Gastrocnemius medialis (tissue), 4 donors: Measurements from ENCODE around the gene TJAP1.

Experiments
- POLR2A ChIP-seq, 2 donors: fragments of 450-650 bp; IDR thresholded peaks; one replicate each; pipeline ENCODE4 v1.6.1; 2017; ENCODE audit warnings: antibody characterized with exemption in 2 of 2, mild to moderate bottlenecking in 2 of 2, moderate library complexity in 2 of 2
- TF ChIP-seq, protein P1 (sequence below), 5 experiments: fragments of 450-650 bp in 3 of 5; fragments of 200-600 bp in 2 of 5; sonication (generic) in 2 of 5; IDR thresholded peaks in 4 of 5; conservative IDR thresholded peaks in 1 of 5; 1 replicate in 4 of 5; 2 replicates in 1 of 5; pipeline ENCODE4 v1.5.1; 2016 to 2019; ENCODE audit warnings: antibody characterized with exemption in 5 of 5, mild to moderate bottlenecking in 3 of 5, moderate library complexity in 3 of 5

DNA sequence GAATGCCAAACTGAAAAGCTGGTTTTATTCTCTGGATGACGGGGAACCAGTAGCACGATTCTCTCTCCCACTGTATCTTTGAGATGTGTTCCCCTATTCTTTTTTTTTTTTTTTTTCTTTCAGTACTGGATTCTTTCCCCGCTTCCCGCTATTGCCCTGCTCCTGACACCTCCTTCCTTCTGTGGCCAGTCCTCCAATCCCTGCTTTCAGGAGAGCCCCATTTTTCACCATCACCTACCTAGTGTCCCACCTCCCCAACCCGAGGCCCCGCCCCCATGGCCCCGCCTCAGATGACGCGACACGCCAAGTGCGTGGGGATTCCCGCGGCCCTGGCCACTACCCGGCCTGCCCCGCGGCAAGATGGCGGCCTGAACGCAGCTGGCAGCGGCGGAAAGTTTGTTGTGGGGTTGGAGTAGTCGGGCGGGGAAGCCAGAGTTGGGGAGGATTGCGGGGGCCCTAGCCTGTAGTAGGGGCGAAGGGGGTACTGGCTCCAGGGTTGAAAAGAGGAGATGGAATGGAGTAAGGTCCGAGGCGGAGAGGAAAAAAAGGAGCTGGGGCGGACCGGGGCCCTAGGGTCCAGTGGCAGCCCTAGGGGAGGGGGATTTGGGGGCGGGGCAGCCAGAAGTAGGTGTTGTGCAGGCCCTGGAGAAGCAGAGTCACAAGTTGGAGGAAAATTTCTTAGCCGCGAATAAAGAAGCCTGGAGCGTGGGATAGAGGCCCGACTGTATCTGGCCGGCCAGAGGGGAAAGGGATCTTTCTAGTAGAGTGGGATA is at the start of gene TJAP1:
- TF ChIP-seq, protein P1, sequence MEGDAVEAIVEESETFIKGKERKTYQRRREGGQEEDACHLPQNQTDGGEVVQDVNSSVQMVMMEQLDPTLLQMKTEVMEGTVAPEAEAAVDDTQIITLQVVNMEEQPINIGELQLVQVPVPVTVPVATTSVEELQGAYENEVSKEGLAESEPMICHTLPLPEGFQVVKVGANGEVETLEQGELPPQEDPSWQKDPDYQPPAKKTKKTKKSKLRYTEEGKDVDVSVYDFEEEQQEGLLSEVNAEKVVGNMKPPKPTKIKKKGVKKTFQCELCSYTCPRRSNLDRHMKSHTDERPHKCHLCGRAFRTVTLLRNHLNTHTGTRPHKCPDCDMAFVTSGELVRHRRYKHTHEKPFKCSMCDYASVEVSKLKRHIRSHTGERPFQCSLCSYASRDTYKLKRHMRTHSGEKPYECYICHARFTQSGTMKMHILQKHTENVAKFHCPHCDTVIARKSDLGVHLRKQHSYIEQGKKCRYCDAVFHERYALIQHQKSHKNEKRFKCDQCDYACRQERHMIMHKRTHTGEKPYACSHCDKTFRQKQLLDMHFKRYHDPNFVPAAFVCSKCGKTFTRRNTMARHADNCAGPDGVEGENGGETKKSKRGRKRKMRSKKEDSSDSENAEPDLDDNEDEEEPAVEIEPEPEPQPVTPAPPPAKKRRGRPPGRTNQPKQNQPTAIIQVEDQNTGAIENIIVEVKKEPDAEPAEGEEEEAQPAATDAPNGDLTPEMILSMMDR (IDR thresholded peaks at IDR 0.05 in 4 of 5, conservative IDR thresholded peaks at IDR 0.05 in 1 of 5) = no peak
- TF ChIP-seq POLR2A (IDR thresholded peaks at IDR 0.05) = peak; percentile 75 to 85
